Gastrocnemius medialis (tissue), 4 donors: ENCODE data around the gene SRBD1.

ENCODE experiments used
- POLR2A ChIP-seq, 2 donors: fragments of 450-650 bp; IDR thresholded peaks; one replicate each; pipeline ENCODE4 v1.6.1; 2017; ENCODE audit warnings: antibody characterized with exemption in 2 of 2, mild to moderate bottlenecking in 2 of 2, moderate library complexity in 2 of 2
- TF ChIP-seq, protein P1 (sequence below), 5 experiments: fragments of 450-650 bp in 3 of 5; fragments of 200-600 bp in 2 of 5; sonication (generic) in 2 of 5; IDR thresholded peaks in 4 of 5; conservative IDR thresholded peaks in 1 of 5; 1 replicate in 4 of 5; 2 replicates in 1 of 5; pipeline ENCODE4 v1.5.1; 2016 to 2019; ENCODE audit warnings: antibody characterized with exemption in 5 of 5, mild to moderate bottlenecking in 3 of 5, moderate library complexity in 3 of 5

DNA sequence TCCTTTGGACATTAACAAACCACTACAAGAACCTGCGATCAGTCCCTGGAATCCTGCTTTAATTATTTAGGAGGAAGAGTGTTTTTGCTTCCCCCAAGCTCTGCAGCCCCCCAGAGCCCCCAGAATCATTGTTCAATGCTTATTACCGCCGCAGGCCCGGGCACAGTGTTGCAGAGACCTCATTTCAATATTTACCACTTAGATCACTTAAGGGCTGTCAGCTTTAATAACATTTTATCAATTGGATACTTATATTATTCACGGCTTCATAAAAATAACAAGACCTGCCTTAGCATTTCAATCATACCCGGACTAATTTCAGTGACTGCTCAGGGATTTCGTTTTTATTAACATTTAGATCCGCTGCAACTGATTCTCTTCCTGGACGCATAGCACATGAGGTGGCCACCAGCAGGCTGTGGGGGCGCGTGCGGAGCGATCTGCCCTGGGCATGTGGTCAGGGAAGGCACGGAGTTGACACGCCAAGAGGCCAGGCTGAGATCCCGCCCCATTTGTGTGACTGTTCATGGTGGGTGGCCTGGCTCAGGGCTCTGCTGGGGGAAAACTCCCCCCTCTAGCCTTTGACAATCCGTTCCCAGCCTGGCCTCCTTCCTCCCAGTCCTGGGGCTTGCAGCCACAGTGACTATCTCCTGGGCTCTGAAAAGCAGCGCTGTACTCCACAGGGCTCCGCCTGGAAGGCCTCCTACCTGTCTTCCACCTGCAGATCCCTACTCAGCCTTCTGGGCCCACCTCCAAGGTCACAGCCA is 267.6 kb downstream of the SRBD1 start:
- no peak for TF ChIP-seq POLR2A (IDR thresholded peaks at IDR 0.05)
- TF ChIP-seq, protein P1, sequence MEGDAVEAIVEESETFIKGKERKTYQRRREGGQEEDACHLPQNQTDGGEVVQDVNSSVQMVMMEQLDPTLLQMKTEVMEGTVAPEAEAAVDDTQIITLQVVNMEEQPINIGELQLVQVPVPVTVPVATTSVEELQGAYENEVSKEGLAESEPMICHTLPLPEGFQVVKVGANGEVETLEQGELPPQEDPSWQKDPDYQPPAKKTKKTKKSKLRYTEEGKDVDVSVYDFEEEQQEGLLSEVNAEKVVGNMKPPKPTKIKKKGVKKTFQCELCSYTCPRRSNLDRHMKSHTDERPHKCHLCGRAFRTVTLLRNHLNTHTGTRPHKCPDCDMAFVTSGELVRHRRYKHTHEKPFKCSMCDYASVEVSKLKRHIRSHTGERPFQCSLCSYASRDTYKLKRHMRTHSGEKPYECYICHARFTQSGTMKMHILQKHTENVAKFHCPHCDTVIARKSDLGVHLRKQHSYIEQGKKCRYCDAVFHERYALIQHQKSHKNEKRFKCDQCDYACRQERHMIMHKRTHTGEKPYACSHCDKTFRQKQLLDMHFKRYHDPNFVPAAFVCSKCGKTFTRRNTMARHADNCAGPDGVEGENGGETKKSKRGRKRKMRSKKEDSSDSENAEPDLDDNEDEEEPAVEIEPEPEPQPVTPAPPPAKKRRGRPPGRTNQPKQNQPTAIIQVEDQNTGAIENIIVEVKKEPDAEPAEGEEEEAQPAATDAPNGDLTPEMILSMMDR (IDR thresholded peaks at IDR 0.05 in 4 of 5, conservative IDR thresholded peaks at IDR 0.05 in 1 of 5): no peak
